Measurements from ENCODE around the gene SLC47A2. TPM values are rescaled to one million over a fixed set of nuclear protein-coding genes. Genes with fewer than 3 reads are reported as not detected.

The SLC47A2 gene
- total and polyA plus RNA-seq, 9 of the 15 experiments (the other 6 are each of a cell fraction or from before 2014, with no cell fraction given), result not detected

GRCh38 chr17:19648475-19649273 lies 67.7 kb downstream of the SLC47A2 start, which contains the start of gene ALDH3A2 (continued):
- TF ChIP-seq REST (IDR thresholded peaks at IDR 0.05; ENCODE audit: borderline replicate concordance) (no peak), REST (CRISPR knock-in tag; IDR thresholded peaks at IDR 0.05; ENCODE audit: low read depth) (no peak), ETS1 (conservative IDR thresholded peaks at IDR 0.05; ENCODE audit: control insufficient read depth, low read depth, low read length) (no peak), AFF1 (IDR thresholded peaks at IDR 0.05; ENCODE audit: low read depth in 1 of 2, partially characterized antibody in 2 of 2) (no peak), ZNF551 (CRISPR knock-in tag; IDR thresholded peaks at IDR 0.05) (no peak), BCOR (IDR thresholded peaks at IDR 0.05) (no peak), ZNF511 (CRISPR knock-in tag; IDR thresholded peaks at IDR 0.05) (no peak), HMBOX1 (IDR thresholded peaks at IDR 0.05) (no peak)
